CD14-positive monocyte (primary cell): ENCODE results near the gene C2orf80. TPM values are rescaled to one million over a fixed set of nuclear protein-coding genes. Genes with fewer than 3 reads are reported as not detected.

ENCODE experiments used
- DNase-seq, 3 donors: peaks; one replicate each; pipeline ENCODE4 v3.0.0-alpha.2; 2011 to 2022
- H2AFZ ChIP-seq: 2 replicates; pipeline ENCODE4 v1.6.0; 2012; ENCODE audit warnings: mild to moderate bottlenecking, low read depth, low read length, inconsistent platforms; ENCODE audit not compliant: insufficient read depth, poor library complexity, severe bottlenecking
- H3K27ac ChIP-seq, 2 donors: 1 replicate in 1 of 2; 2 replicates in 1 of 2; pipeline ENCODE4 v1.5.1; 2012 to 2013; ENCODE audit warnings: low read length in 2 of 2, control low read depth in 1 of 2, inconsistent platforms in 1 of 2, low read depth in 1 of 2, mild to moderate bottlenecking in 1 of 2
- H3K27me3 ChIP-seq, 2 donors: one replicate each; pipeline versions ENCODE4 v1.6.0 to v1.6.1; 2011 to 2013; ENCODE audit warnings: low read length in 2 of 2; ENCODE audit not compliant: control insufficient read depth in 2 of 2, insufficient read depth in 2 of 2
- H3K36me3 ChIP-seq, 2 donors: replicated peaks in 1 of 2; 1 replicate in 1 of 2; 2 replicates in 1 of 2; pipeline versions ENCODE4 v1.5.1 to v1.6.1; 2012 to 2013; ENCODE audit warnings: low read length in 2 of 2, control low read depth in 1 of 2, inconsistent platforms in 1 of 2, mild to moderate bottlenecking in 1 of 2; ENCODE audit not compliant: insufficient read depth in 2 of 2, control insufficient read depth in 1 of 2
- H3K4me1 ChIP-seq, 2 donors: 1 replicate in 1 of 2; 2 replicates in 1 of 2; pipeline versions ENCODE4 v1.5.1 to v1.6.1; 2012 to 2013; ENCODE audit warnings: low read length in 2 of 2, control low read depth in 1 of 2, inconsistent platforms in 1 of 2, mild to moderate bottlenecking in 1 of 2, moderate library complexity in 1 of 2; ENCODE audit not compliant: insufficient read depth in 2 of 2, control insufficient read depth in 1 of 2
- H3K4me2 ChIP-seq: replicated peaks from 2 replicates; pipeline ENCODE3; 2012; ENCODE audit warnings: low read length, moderate library complexity, mild to moderate bottlenecking; ENCODE audit not compliant: poor library complexity, severe bottlenecking; ENCODE audit errors: extremely low read depth
- H3K4me3 ChIP-seq, 3 experiments: fragments of 200-600 bp in 1 of 3; sonication (generic) in 1 of 3; replicated peaks in 1 of 3; 1 replicate in 2 of 3; 2 replicates in 1 of 3; pipeline ENCODE4 v1.5.1; 2011 to 2013; ENCODE audit warnings: low read length in 3 of 3, mild to moderate bottlenecking in 3 of 3, control low read depth in 2 of 3, low read depth in 2 of 3, inconsistent platforms in 1 of 3, moderate library complexity in 1 of 3
- H3K79me2 ChIP-seq: 2 replicates; pipeline ENCODE4 v1.6.0; 2012; ENCODE audit warnings: mild to moderate bottlenecking, control low read depth, inconsistent platforms, low read length, moderate library complexity; ENCODE audit not compliant: insufficient read depth
- H3K9ac ChIP-seq: 2 replicates; pipeline ENCODE4 v1.6.0; 2017; ENCODE audit warnings: low read length, mild to moderate bottlenecking; ENCODE audit not compliant: insufficient read depth, poor library complexity, severe bottlenecking
- H3K9me3 ChIP-seq, 2 donors: replicated peaks in 1 of 2; 1 replicate in 1 of 2; 2 replicates in 1 of 2; pipeline versions ENCODE4 v1.5.1 to v1.6.1; 2012 to 2013; ENCODE audit warnings: low read length in 2 of 2, control low read depth in 1 of 2; ENCODE audit not compliant: control insufficient read depth in 1 of 2, insufficient read depth in 1 of 2
- H4K20me1 ChIP-seq: 2 replicates; pipeline ENCODE4 v1.6.0; 2012; ENCODE audit warnings: mild to moderate bottlenecking, low read length, control low read depth, moderate library complexity; ENCODE audit not compliant: insufficient read depth
- H3K27ac Mint-ChIP-seq, 7 donors: one replicate each; pipeline ENCODE4 v1.8.0; 2020; ENCODE audit warnings: mild to moderate bottlenecking in 7 of 7, mixed read lengths in 7 of 7, moderate library complexity in 6 of 7, inconsistent platforms in 2 of 7
- H3K27me3 Mint-ChIP-seq, 3 donors: one replicate each; pipeline ENCODE4 v1.8.0; 2021 to 2022; ENCODE audit warnings: low read depth in 3 of 3, mild to moderate bottlenecking in 3 of 3, mixed read lengths in 3 of 3, moderate library complexity in 3 of 3, inconsistent platforms in 1 of 3
- H3K36me3 Mint-ChIP-seq, 2 donors: one replicate each; pipeline ENCODE4 v1.8.0; 2020; ENCODE audit warnings: mixed read lengths in 2 of 2, inconsistent platforms in 1 of 2, mild to moderate bottlenecking in 1 of 2
- H3K4me1 Mint-ChIP-seq: one replicate; pipeline ENCODE4 v1.8.0; 2020; ENCODE audit warnings: mild to moderate bottlenecking, mixed read lengths
- H3K4me3 Mint-ChIP-seq, 2 donors: one replicate each; pipeline ENCODE4 v1.8.0; 2020; ENCODE audit warnings: mild to moderate bottlenecking in 2 of 2, mixed read lengths in 2 of 2, moderate library complexity in 1 of 2
- H3K9me3 Mint-ChIP-seq, 7 donors: one replicate each; pipeline ENCODE4 v1.8.0; 2020 to 2022; ENCODE audit warnings: mixed read lengths in 7 of 7, mild to moderate bottlenecking in 6 of 7, moderate library complexity in 6 of 7, inconsistent platforms in 2 of 7
- WGBS: methylation state at CpG from one replicate; pipeline ENCODE4 v1.1.5; 2013; ENCODE audit warnings: missing lambda C conversion rate; ENCODE audit not compliant: insufficient coverage; 5-methylcytosine and 5-hydroxymethylcytosine counted together
- intact Hi-C, 2 donors: fragments of 100-400 bp; cut with micrococcal nuclease; formaldehyde crosslinking; loops; one replicate each; pipeline versions ENCODE4 v1.15.0 to v1.15.1; 2023
- polyA plus RNA-seq, 3 donors: library from polyadenylated mRNA; depleted of rRNA in 1 of 3; unstranded in 2 of 3; stranded (reverse) in 1 of 3; fragments of 300-500 nt in 2 of 3; fragments of >200 nt in 1 of 3; fragmentation: Illumina TruSeq in 2 of 3; gene quantifications; 1 replicate in 2 of 3; 2 replicates in 1 of 3; pipeline ENCODE4 v1.2.3, GENCODE V29; 2012 to 2021
- TF ChIP-seq, protein P1 (sequence below): fragments of 200-600 bp; IDR thresholded peaks from one replicate; pipeline ENCODE4 v1.8.0; 2022; ENCODE audit warnings: antibody characterized with exemption, mild to moderate bottlenecking

C2orf80 gene
- polyA plus RNA-seq, 3 donors = not detected

DNA sequence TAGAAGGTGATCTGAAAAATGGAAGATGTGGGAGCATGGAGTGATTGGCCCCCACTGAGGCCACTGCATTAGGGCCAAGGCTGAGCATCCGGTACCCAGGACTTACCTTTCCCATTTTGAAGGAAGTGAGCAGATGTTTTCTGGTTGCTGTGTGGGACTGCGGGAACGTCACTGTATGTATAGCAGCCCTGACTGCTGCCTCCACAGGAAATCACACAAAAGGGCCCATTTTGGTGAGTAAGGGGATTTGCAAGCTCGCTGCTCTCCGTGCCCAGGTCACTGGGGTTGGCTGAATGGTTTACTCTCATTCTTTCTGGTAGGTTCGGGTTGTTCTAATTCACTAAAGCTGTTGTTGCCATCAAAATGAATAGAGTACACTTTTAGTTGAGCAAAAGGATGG lies 43.8 kb downstream of the C2orf80 start, which contains the start of gene CRYGB:
TSS of gene CRYGB (minus strand) at position 153 of the 400 bp plus-strand sequence. CDS start at position 115, 38 bp downstream.
- Mint-ChIP-seq H3K27me3 (peaks cover 0 to 4% (median 0%) of the 10 kb centered on the region in 3 donors), H3K36me3 (no peaks in the 10 kb centered on the region), H3K9me3 (peaks cover 4 to 10% (median 6%) of the 10 kb centered on the region in 7 donors), H3K27ac (no peak within 1 kb of the TSS), H3K4me3 (no peak within 1 kb of the TSS), H3K4me1 (peaks cover 5% of the 10 kb centered on the region)
- intact Hi-C loops = no loop called here
- no peaks in the 10 kb centered on the region for H3K36me3 ChIP-seq
- H3K27me3 ChIP-seq = no peaks in the 10 kb centered on the region
- H3K4me3 ChIP-seq = no peak within 1 kb of the TSS
- no peak within 1 kb of the TSS for H3K27ac ChIP-seq
- DNase-seq = no peak
- H4K20me1 ChIP-seq = no peaks in the 10 kb centered on the region
- no peak within 1 kb of the TSS for H3K9ac ChIP-seq
- H3K79me2 ChIP-seq = no peaks in the 10 kb centered on the region
- H2AFZ ChIP-seq = no peak within 1 kb of the TSS
- 66% methylated on average over 3 of the region's 6 CpGs for WGBS
- no peaks in the 10 kb centered on the region for H3K4me1 ChIP-seq
- no peak within 1 kb of the TSS for H3K4me2 ChIP-seq
- no peaks in the 10 kb centered on the region for H3K9me3 ChIP-seq
- TF ChIP-seq, protein P1, sequence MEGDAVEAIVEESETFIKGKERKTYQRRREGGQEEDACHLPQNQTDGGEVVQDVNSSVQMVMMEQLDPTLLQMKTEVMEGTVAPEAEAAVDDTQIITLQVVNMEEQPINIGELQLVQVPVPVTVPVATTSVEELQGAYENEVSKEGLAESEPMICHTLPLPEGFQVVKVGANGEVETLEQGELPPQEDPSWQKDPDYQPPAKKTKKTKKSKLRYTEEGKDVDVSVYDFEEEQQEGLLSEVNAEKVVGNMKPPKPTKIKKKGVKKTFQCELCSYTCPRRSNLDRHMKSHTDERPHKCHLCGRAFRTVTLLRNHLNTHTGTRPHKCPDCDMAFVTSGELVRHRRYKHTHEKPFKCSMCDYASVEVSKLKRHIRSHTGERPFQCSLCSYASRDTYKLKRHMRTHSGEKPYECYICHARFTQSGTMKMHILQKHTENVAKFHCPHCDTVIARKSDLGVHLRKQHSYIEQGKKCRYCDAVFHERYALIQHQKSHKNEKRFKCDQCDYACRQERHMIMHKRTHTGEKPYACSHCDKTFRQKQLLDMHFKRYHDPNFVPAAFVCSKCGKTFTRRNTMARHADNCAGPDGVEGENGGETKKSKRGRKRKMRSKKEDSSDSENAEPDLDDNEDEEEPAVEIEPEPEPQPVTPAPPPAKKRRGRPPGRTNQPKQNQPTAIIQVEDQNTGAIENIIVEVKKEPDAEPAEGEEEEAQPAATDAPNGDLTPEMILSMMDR = no peak

DNA sequence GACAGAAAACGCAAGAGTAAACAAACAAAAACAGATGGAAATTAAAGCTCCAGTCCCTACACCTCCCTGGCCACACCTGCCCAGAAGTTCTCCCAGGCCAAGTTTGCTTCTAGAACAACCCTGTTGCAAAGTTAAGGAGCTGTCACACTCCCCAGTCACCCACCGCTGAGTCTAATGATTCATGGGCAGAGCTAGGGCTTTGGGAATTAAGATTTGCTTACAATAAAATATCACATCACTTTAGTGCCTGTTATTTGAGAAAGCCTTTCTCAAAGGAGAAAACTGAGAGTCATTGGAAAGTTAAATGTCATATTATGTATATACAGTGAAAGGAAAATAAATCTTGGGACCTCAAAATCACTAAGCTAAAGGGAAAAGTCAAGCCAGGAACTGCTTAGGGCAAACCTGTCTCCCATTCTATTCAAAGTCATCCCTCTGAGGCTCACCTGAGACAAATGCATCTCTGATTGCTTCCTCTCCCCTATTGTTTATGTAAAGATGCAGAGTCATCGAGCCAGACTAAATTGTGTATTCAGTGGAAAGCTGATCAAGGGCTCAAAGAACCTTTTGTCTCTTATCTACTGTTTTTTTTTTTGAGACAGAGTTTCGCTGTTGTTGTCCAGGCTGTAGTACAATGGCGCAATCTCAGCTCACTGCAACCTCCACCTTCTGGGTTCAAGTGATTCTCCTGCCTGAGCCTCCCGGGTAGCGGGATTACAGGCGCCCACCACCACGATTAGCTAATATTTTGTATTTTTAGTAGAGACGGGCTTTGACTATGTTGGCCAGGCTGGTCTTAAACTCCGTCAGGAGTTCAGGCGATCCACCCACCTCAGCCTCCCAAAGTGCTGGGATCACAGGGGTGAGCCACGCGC lies 46.7 kb downstream of the C2orf80 start:
- H3K27ac ChIP-seq = no peak overlapping the region
- no peak overlapping the region for H3K4me2 ChIP-seq
- H3K36me3 ChIP-seq = no peaks in the 10 kb centered on the region
- no peaks in the 10 kb centered on the region for H3K79me2 ChIP-seq
- H3K4me3 Mint-ChIP-seq = no peak overlapping the region
- no peak overlapping the region for H2AFZ ChIP-seq
- H3K9ac ChIP-seq = no peak overlapping the region
- H3K9me3 ChIP-seq = peaks cover 0 to 12% of the 10 kb centered on the region in 2 donors
- no peaks in the 10 kb centered on the region for H3K27me3 ChIP-seq
- 76% methylated on average over 5 of the region's 14 CpGs for WGBS
- no peaks in the 10 kb centered on the region for H4K20me1 ChIP-seq
- peak overlapping the region in 1 of 7 donors; percentile 60 for H3K27ac Mint-ChIP-seq
- no peaks in the 10 kb centered on the region for H3K36me3 Mint-ChIP-seq
- DNase-seq = no peak
- H3K4me1 Mint-ChIP-seq = no peaks in the 10 kb centered on the region
- no peak overlapping the region for H3K4me3 ChIP-seq
- H3K4me1 ChIP-seq = no peaks in the 10 kb centered on the region
- intact Hi-C loops = no loop called here
- TF ChIP-seq, protein P1 = no peak
- peaks cover 2 to 23% (median 13%) of the 10 kb centered on the region in 7 donors for H3K9me3 Mint-ChIP-seq
- H3K27me3 Mint-ChIP-seq = peaks cover 0 to 3% (median 0%) of the 10 kb centered on the region in 3 donors
